ENCODE results near the gene FLT4.

The FLT4 gene

GRCh38 chr5:180601591-180602480 lies 47.6 kb downstream of the FLT4 start:
- DNase-seq (ENCODE audit: low spot score): peak; percentile 28
- TF ChIP-seq CTCF (IDR thresholded peaks at IDR 0.05; ENCODE audit: extremely low read depth, insufficient read depth, missing control alignments): no peak
- in situ Hi-C loops (cut with MboI; ENCODE audit: low pct_unique_long_range_greater_than_20kb, low sequenced_read_pairs, unreplicated experiment): no loop called here

GRCh38 chr5:180600554-180601041 lies 48.8 kb downstream of the FLT4 start:
- peak; percentile 23 for DNase-seq (ENCODE audit: low spot score)
- in situ Hi-C loops (cut with MboI; ENCODE audit: low pct_unique_long_range_greater_than_20kb, low sequenced_read_pairs, unreplicated experiment): no loop called here
- TF ChIP-seq CTCF (IDR thresholded peaks at IDR 0.05; ENCODE audit: extremely low read depth, insufficient read depth, missing control alignments): no peak

GRCh38 chr5:180599981-180600553 lies 49.3 kb downstream of the FLT4 start:
- no peak for TF ChIP-seq CTCF (IDR thresholded peaks at IDR 0.05; ENCODE audit: extremely low read depth, insufficient read depth, missing control alignments)
- DNase-seq (ENCODE audit: low spot score): peak; percentile 16
- in situ Hi-C loops (cut with MboI; ENCODE audit: low pct_unique_long_range_greater_than_20kb, low sequenced_read_pairs, unreplicated experiment): no loop called here

GRCh38 chr5:180599590-180599914 lies 49.8 kb downstream of the FLT4 start:
- DNase-seq (ENCODE audit: low spot score): peak; percentile 24
- in situ Hi-C loops (cut with MboI; ENCODE audit: low pct_unique_long_range_greater_than_20kb, low sequenced_read_pairs, unreplicated experiment): no loop called here
- no peak for TF ChIP-seq CTCF (IDR thresholded peaks at IDR 0.05; ENCODE audit: extremely low read depth, insufficient read depth, missing control alignments)

GRCh38 chr5:180598797-180599589 lies 50.4 kb downstream of the FLT4 start:
- in situ Hi-C loops (cut with MboI; ENCODE audit: low pct_unique_long_range_greater_than_20kb, low sequenced_read_pairs, unreplicated experiment): no loop called here
- no peak for DNase-seq (ENCODE audit: low spot score)
- no peak for TF ChIP-seq CTCF (IDR thresholded peaks at IDR 0.05; ENCODE audit: extremely low read depth, insufficient read depth, missing control alignments)

GRCh38 chr5:180598316-180598701 lies 51.1 kb downstream of the FLT4 start:
- no peak for TF ChIP-seq CTCF (IDR thresholded peaks at IDR 0.05; ENCODE audit: extremely low read depth, insufficient read depth, missing control alignments)
- peak; percentile 12 for DNase-seq (ENCODE audit: low spot score)
- in situ Hi-C loops (cut with MboI; ENCODE audit: low pct_unique_long_range_greater_than_20kb, low sequenced_read_pairs, unreplicated experiment): no loop called here

Data from GM13977 (cell line).